Stomach (tissue), 9 donors: ENCODE measurements around the gene ERLIN1. TPM values are rescaled to one million over a fixed set of nuclear protein-coding genes. Genes with fewer than 3 reads are reported as not detected.

Experiments used
- DNase-seq, 2 donors: peaks; one replicate each; pipeline versions ENCODE4 v3.0.0 to v3.0.0-alpha.2; 2013 to 2019
- H3K27ac ChIP-seq, 5 donors: fragments of 200-600 bp in 4 of 5; sonication (generic) in 4 of 5; one replicate each; pipeline ENCODE4 v1.5.1; 2013 to 2019; ENCODE audit warnings: mild to moderate bottlenecking in 1 of 5, moderate library complexity in 1 of 5
- H3K27me3 ChIP-seq, 3 donors: fragments of 200-600 bp; sonication (generic); one replicate each; pipeline ENCODE4 v1.5.1; 2017 to 2019; ENCODE audit warnings: mixed run types in 1 of 3
- H3K36me3 ChIP-seq, 4 donors: fragments of 200-600 bp; sonication (generic); 1 replicate in 3 of 4; 2 replicates in 1 of 4; pipeline ENCODE4 v1.5.1; 2016 to 2019
- H3K4me1 ChIP-seq, 4 donors: fragments of 200-600 bp; sonication (generic); one replicate each; pipeline ENCODE4 v1.5.1; 2016 to 2019
- H3K4me3 ChIP-seq, 4 donors: fragments of 200-600 bp; sonication (generic) in 3 of 4; one replicate each; pipeline ENCODE4 v1.5.1; 2016 to 2019; ENCODE audit warnings: mild to moderate bottlenecking in 1 of 4
- H3K9me3 ChIP-seq, 4 donors: fragments of 200-600 bp; sonication (generic); one replicate each; pipeline ENCODE4 v1.5.1; 2016 to 2019
- CTCF ChIP-seq, 7 experiments: fragments of 450-650 bp in 4 of 7; fragments of 200-600 bp in 3 of 7; sonication (generic) in 3 of 7; IDR thresholded peaks; one replicate each; pipeline ENCODE4 v1.5.1; 2016 to 2019; ENCODE audit warnings: antibody characterized with exemption in 7 of 7, control low read depth in 2 of 7, mild to moderate bottlenecking in 1 of 7
- EP300 ChIP-seq: sonication (generic); formaldehyde crosslinking; IDR thresholded peaks from one replicate; pipeline ENCODE4 v1.6.1; 2017; ENCODE audit warnings: antibody characterized with exemption
- POLR2A ChIP-seq, 4 donors: fragments of 450-650 bp; IDR thresholded peaks; one replicate each; pipeline ENCODE4 v1.6.1; 2016; ENCODE audit warnings: antibody characterized with exemption in 4 of 4, control low read depth in 2 of 4, mild to moderate bottlenecking in 1 of 4, moderate library complexity in 1 of 4
- POLR2AphosphoS5 ChIP-seq, 3 donors: sonication (generic); formaldehyde crosslinking; IDR thresholded peaks; one replicate each; pipeline ENCODE4 v1.6.1; 2016; ENCODE audit warnings: antibody characterized with exemption in 3 of 3
- WGBS, 5 donors: extraction: QIAGEN DNeasy Blood & Tissue Kit in 3 of 5; methylation state at CpG; one replicate each; pipeline versions ENCODE4 v1.1.5 to v1.1.7; 2013 to 2018; 5-methylcytosine and 5-hydroxymethylcytosine counted together
- intact Hi-C: fragments of 100-400 bp; cut with DNase I; formaldehyde crosslinking; loops from one replicate; pipeline ENCODE4 v1.15.1; 2023; ENCODE audit warnings: low total_unique reads
- polyA plus RNA-seq, 3 donors: library from polyadenylated mRNA; stranded (reverse); fragments of 200-250 nt; gene quantifications; one replicate each; pipeline ENCODE4 v1.2.3, GENCODE V29; 2013
- total RNA-seq, 5 donors: library from RNA; depleted of rRNA; stranded (reverse); fragments of >200 nt; gene quantifications; one replicate each; pipeline versions ENCODE4 v1.1.0 to v1.2.3, GENCODE V29; 2014 to 2016
- donor health status: healthy with polysubstance abuse.
- donor health status: Bipolar disorder and iron deficiency.
- donor health status: healthy.

The ERLIN1 gene
- total and polyA plus RNA-seq, 8 donors, result 4.4 to 61.5 (median 9.4) TPM

DNA sequence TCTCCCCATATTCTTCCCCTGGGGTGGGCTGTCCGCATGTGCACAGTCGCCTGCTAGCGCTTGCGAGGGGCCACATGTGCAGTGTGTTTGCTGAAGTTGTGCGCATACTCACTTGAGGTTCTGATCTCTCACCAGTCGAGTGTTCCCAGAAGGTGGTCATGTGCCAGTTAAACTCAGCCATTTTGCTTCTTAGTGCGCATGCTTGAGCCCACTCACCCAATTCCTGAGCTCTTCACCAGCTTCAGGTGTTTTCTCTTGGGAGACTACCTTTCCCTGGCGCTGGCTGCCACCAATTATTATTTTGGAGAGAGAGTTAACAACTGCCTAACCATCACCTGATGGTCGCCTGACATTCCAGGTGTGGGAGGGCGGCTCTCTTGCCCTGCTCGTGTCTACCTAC, 79.0 kb downstream of the ERLIN1 start:
- no peaks in the 10 kb centered on the region for H3K4me1 ChIP-seq
- no peaks in the 10 kb centered on the region for H3K36me3 ChIP-seq
- no peak overlapping the region for H3K27ac ChIP-seq
- TF ChIP-seq EP300 (no peak), CTCF (IDR thresholded peaks at IDR 0.05) (no peak)
- H3K9me3 ChIP-seq, result no peaks in the 10 kb centered on the region
- peaks cover 0 to 3% (median 0%) of the 10 kb centered on the region in 3 donors for H3K27me3 ChIP-seq
- WGBS, 5 donors, result 76 to 94% (median 79%) methylated on average over 11 of the region's 11 CpGs
- intact Hi-C loops, result no loop called here
- no peak for DNase-seq
- H3K4me3 ChIP-seq, result no peak overlapping the region

- Histone ChIP-seq H3K36me3 (no peaks in the 10 kb centered on the region), H3K4me1 (no peaks in the 10 kb centered on the region), H3K27ac (no peak overlapping the region), H3K4me3 (no peak overlapping the region), H3K27me3 (peaks cover 0 to 3% (median 0%) of the 10 kb centered on the region in 3 donors), H3K9me3 (no peaks in the 10 kb centered on the region)
- TF ChIP-seq EP300, result no peak
- no peak for TF ChIP-seq POLR2AphosphoS5 (IDR thresholded peaks at IDR 0.05)
- no peak for TF ChIP-seq POLR2A (IDR thresholded peaks at IDR 0.05)
- TF ChIP-seq CTCF (IDR thresholded peaks at IDR 0.05), result no peak
- intact Hi-C loops, result no loop called here
- no peak for DNase-seq
- 83 to 90% (median 88%) methylated on average over 5 of the region's 5 CpGs for WGBS, 5 donors
Observed at GRCh38 chr10:100104300-100104699, 81.5 kb downstream of the ERLIN1 start.

- no peak for DNase-seq
- Histone ChIP-seq H3K4me1 (no peaks in the 10 kb centered on the region), H3K36me3 (no peaks in the 10 kb centered on the region), H3K4me3 (no peak overlapping the region), H3K9me3 (peaks cover 0 to 3% (median 0%) of the 10 kb centered on the region in 4 donors), H3K27ac (no peak overlapping the region), H3K27me3 (peaks cover 0 to 3% (median 0%) of the 10 kb centered on the region in 3 donors)
- TF ChIP-seq EP300 (no peak), CTCF (IDR thresholded peaks at IDR 0.05) (no peak), POLR2AphosphoS5 (IDR thresholded peaks at IDR 0.05) (no peak), POLR2A (IDR thresholded peaks at IDR 0.05) (no peak)
- WGBS, 5 donors, result 68 to 97% (median 73%) methylated on average over 5 of the region's 5 CpGs
- intact Hi-C loops, result no loop called here
Observed at GRCh38 chr10:100103581-100103980, 82.2 kb downstream of the ERLIN1 start.

DNA sequence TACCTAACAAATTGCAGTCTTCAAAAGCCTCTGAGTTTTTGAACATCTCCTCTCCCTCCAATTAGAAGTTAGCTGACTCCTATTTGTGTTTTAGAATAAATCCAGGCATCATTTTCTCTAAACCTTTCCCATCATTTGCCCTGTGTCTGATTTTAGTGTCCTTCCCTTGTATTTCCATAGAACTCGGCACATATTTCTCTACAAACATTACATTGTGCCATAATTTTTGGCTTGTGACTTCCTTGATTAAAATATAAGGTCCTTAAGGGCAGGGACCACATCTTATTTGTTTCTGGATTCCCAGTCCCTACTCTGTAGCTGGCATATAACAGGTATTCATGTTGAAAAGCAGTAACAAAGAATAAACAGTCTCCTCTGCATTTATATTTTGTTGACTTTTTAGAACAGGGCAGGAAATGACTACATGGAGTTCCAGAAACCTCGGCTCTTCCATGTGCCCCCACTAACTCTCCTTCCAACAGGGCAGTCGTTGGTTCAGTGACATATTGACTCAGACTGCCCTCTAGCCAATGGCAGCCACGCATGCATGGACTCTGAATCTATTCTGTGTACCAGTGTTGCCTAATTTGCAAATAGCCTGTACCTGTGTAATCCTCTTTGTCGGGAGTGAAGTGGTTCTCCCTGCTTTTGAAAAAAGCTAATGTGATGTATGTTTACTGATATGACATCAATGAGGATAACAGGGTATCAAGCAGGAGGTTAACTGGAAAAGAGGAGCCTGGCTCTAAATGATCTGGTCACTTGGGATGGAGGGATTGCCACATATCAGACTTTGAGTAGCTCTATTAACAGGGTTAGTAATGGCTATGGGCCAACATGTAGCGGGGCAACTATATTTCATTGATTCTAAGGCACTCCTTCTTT, 84.4 kb downstream of the ERLIN1 start:
- no peaks in the 10 kb centered on the region for H3K36me3 ChIP-seq
- TF ChIP-seq POLR2AphosphoS5 (IDR thresholded peaks at IDR 0.05), result no peak
- TF ChIP-seq POLR2A (IDR thresholded peaks at IDR 0.05), result no peak
- TF ChIP-seq CTCF (IDR thresholded peaks at IDR 0.05), result no peak
- no peak for TF ChIP-seq EP300
- no peak overlapping the region for H3K4me3 ChIP-seq
- peaks cover 0 to 17% (median 6%) of the 10 kb centered on the region in 4 donors for H3K9me3 ChIP-seq
- peak in 1 of 2 donors; percentile 23 for DNase-seq
- no peaks in the 10 kb centered on the region for H3K4me1 ChIP-seq
- WGBS, 5 donors, result 35 to 45% (median 39%) methylated on average over 6 of the region's 6 CpGs
- intact Hi-C loops, result no loop called here
- no peak overlapping the region for H3K27ac ChIP-seq
- H3K27me3 ChIP-seq, result peaks cover 0 to 3% (median 0%) of the 10 kb centered on the region in 3 donors
